ENCODE results near the gene ENPP3. TPM values are rescaled to one million over a fixed set of nuclear protein-coding genes. Genes with fewer than 3 reads are reported as not detected.
"Not testable (repeated sequence)": the region's sequence is repeated elsewhere in the genome, so short reads cannot be mapped to it uniquely, and the experiment has no call there.

Gene ENPP3
- total RNA-seq, 3 donors from 2014 or later, result 0.35 to 0.54 TPM; not detected in 1

- DNase-seq (no peak), ATAC-seq (no peak)
- H3K27me3 Mint-ChIP-seq (ENCODE audit: low read depth), result no peaks in the 10 kb centered on the region
- no peaks in the 10 kb centered on the region for H3K36me3 Mint-ChIP-seq (ENCODE audit: insufficient read depth)
- no peak overlapping the region for H3K4me3 Mint-ChIP-seq
- no peaks in the 10 kb centered on the region for H3K4me1 Mint-ChIP-seq (ENCODE audit: low read depth)
- no peaks in the 10 kb centered on the region for H3K9me3 Mint-ChIP-seq
Observed at GRCh38 chr6:131745476-131745875, 108.4 kb downstream of the ENPP3 start.

- Mint-ChIP-seq H3K4me1 (ENCODE audit: low read depth) (no peaks in the 10 kb centered on the region), H3K36me3 (ENCODE audit: insufficient read depth) (no peaks in the 10 kb centered on the region), H3K9me3 (no peaks in the 10 kb centered on the region), H3K4me3 (no peak overlapping the region), H3K27me3 (ENCODE audit: low read depth) (no peaks in the 10 kb centered on the region)
- no peak for DNase-seq
- ATAC-seq, result no peak
Observed at GRCh38 chr6:131747821-131748353, 110.8 kb downstream of the ENPP3 start.

- Mint-ChIP-seq H3K4me3 (no peak overlapping the region), H3K4me1 (ENCODE audit: low read depth) (no peaks in the 10 kb centered on the region), H3K36me3 (ENCODE audit: insufficient read depth) (no peaks in the 10 kb centered on the region), H3K27me3 (ENCODE audit: low read depth) (peaks cover 5% of the 10 kb centered on the region), H3K9me3 (no peaks in the 10 kb centered on the region)
- ATAC-seq, result no peak
- DNase-seq, result no peak
Observed at GRCh38 chr6:131749023-131749422, 111.9 kb downstream of the ENPP3 start.

GRCh38 chr6:131751012-131751715 is 114.1 kb downstream of the ENPP3 start:
- peaks cover 15% of the 10 kb centered on the region for H3K27me3 Mint-ChIP-seq (ENCODE audit: low read depth)
- H3K36me3 Mint-ChIP-seq (ENCODE audit: insufficient read depth); H3K9me3 Mint-ChIP-seq; ATAC-seq; H3K4me3 Mint-ChIP-seq; H3K4me1 Mint-ChIP-seq (ENCODE audit: low read depth); DNase-seq: not testable (repeated sequence)

- H3K27me3 Mint-ChIP-seq (ENCODE audit: low read depth), result peaks cover 18% of the 10 kb centered on the region
- no peaks in the 10 kb centered on the region for H3K9me3 Mint-ChIP-seq
- H3K4me3 Mint-ChIP-seq, result no peak overlapping the region
- no peak for DNase-seq
- H3K4me1 Mint-ChIP-seq (ENCODE audit: low read depth), result no peaks in the 10 kb centered on the region
- no peaks in the 10 kb centered on the region for H3K36me3 Mint-ChIP-seq (ENCODE audit: insufficient read depth)
- no peak for ATAC-seq
Observed at GRCh38 chr6:131754088-131754487, 117.0 kb downstream of the ENPP3 start.

- ATAC-seq, result no peak
- no peaks in the 10 kb centered on the region for H3K36me3 Mint-ChIP-seq (ENCODE audit: insufficient read depth)
Observed at GRCh38 chr6:131754715-131755567, 117.8 kb downstream of the ENPP3 start.

GRCh38 chr6:131755597-131755996 is 118.5 kb downstream of the ENPP3 start:
- Mint-ChIP-seq H3K27me3 (ENCODE audit: low read depth) (peaks cover 18% of the 10 kb centered on the region), H3K9me3 (no peaks in the 10 kb centered on the region), H3K4me1 (ENCODE audit: low read depth) (no peaks in the 10 kb centered on the region), H3K4me3 (no peak overlapping the region), H3K36me3 (ENCODE audit: insufficient read depth) (no peaks in the 10 kb centered on the region)
- no peak for DNase-seq
- ATAC-seq, result no peak

More at GRCh38 chr6:131754715-131755567, 117.8 kb downstream of the ENPP3 start:
- no peaks in the 10 kb centered on the region for H3K9me3 Mint-ChIP-seq
- no peaks in the 10 kb centered on the region for H3K4me1 Mint-ChIP-seq (ENCODE audit: low read depth)
- DNase-seq, result no peak
- peaks cover 18% of the 10 kb centered on the region for H3K27me3 Mint-ChIP-seq (ENCODE audit: low read depth)
- no peak overlapping the region for H3K4me3 Mint-ChIP-seq

GRCh38 chr6:131756039-131756438 is 118.9 kb downstream of the ENPP3 start:
- H3K4me1 Mint-ChIP-seq (ENCODE audit: low read depth), result no peaks in the 10 kb centered on the region
- ATAC-seq (no peak), DNase-seq (no peak)
- no peaks in the 10 kb centered on the region for H3K9me3 Mint-ChIP-seq
- H3K27me3 Mint-ChIP-seq (ENCODE audit: low read depth), result peaks cover 18% of the 10 kb centered on the region
- H3K4me3 Mint-ChIP-seq, result no peak overlapping the region
- no peaks in the 10 kb centered on the region for H3K36me3 Mint-ChIP-seq (ENCODE audit: insufficient read depth)

- Mint-ChIP-seq H3K4me1 (ENCODE audit: low read depth) (no peaks in the 10 kb centered on the region), H3K9me3 (no peaks in the 10 kb centered on the region), H3K36me3 (ENCODE audit: insufficient read depth) (no peaks in the 10 kb centered on the region), H3K4me3 (no peak overlapping the region), H3K27me3 (ENCODE audit: low read depth) (peaks cover 14% of the 10 kb centered on the region)
- DNase-seq (no peak), ATAC-seq (no peak)
Observed at GRCh38 chr6:131758920-131759319, 121.8 kb downstream of the ENPP3 start.

- ATAC-seq (no peak), DNase-seq (no peak)
- Mint-ChIP-seq H3K27me3 (ENCODE audit: low read depth) (peaks cover 11% of the 10 kb centered on the region), H3K4me1 (ENCODE audit: low read depth) (no peaks in the 10 kb centered on the region), H3K9me3 (no peaks in the 10 kb centered on the region), H3K36me3 (ENCODE audit: insufficient read depth) (no peaks in the 10 kb centered on the region), H3K4me3 (no peak overlapping the region)
Observed at GRCh38 chr6:131761060-131761761, 124.1 kb downstream of the ENPP3 start.

GRCh38 chr6:131761762-131762067 is 124.6 kb downstream of the ENPP3 start:
- ATAC-seq (no peak), DNase-seq (no peak)
- Mint-ChIP-seq H3K4me1 (ENCODE audit: low read depth) (no peaks in the 10 kb centered on the region), H3K36me3 (ENCODE audit: insufficient read depth) (no peaks in the 10 kb centered on the region), H3K27me3 (ENCODE audit: low read depth) (peaks cover 11% of the 10 kb centered on the region), H3K4me3 (no peak overlapping the region), H3K9me3 (no peaks in the 10 kb centered on the region)

GRCh38 chr6:131762984-131763383 is 125.9 kb downstream of the ENPP3 start:
- Mint-ChIP-seq H3K4me1 (ENCODE audit: low read depth) (no peaks in the 10 kb centered on the region), H3K9me3 (no peaks in the 10 kb centered on the region), H3K27me3 (ENCODE audit: low read depth) (peaks cover 11% of the 10 kb centered on the region), H3K4me3 (no peak overlapping the region), H3K36me3 (ENCODE audit: insufficient read depth) (no peaks in the 10 kb centered on the region)
- DNase-seq, result no peak
- no peak for ATAC-seq

- Mint-ChIP-seq H3K4me3 (no peak overlapping the region), H3K36me3 (ENCODE audit: insufficient read depth) (no peaks in the 10 kb centered on the region), H3K9me3 (no peaks in the 10 kb centered on the region), H3K27me3 (ENCODE audit: low read depth) (peaks cover 10% of the 10 kb centered on the region), H3K4me1 (ENCODE audit: low read depth) (no peaks in the 10 kb centered on the region)
- no peak for DNase-seq
- ATAC-seq, result no peak
Observed at GRCh38 chr6:131763749-131764148, 126.6 kb downstream of the ENPP3 start.

- H3K36me3 Mint-ChIP-seq (ENCODE audit: insufficient read depth), result no peaks in the 10 kb centered on the region
- no peak for DNase-seq
- H3K4me1 Mint-ChIP-seq (ENCODE audit: low read depth), result no peaks in the 10 kb centered on the region
- no peak overlapping the region for H3K4me3 Mint-ChIP-seq
- no peak for ATAC-seq
- H3K27me3 Mint-ChIP-seq (ENCODE audit: low read depth), result peaks cover 10% of the 10 kb centered on the region
- H3K9me3 Mint-ChIP-seq, result no peaks in the 10 kb centered on the region
Observed at GRCh38 chr6:131764350-131764749, 127.2 kb downstream of the ENPP3 start.

Data from activated T-cell treated with anti-CD3 and anti-CD28 coated beads, Interleukin-2, amount 50 U/mL, for 4 hours (primary cell).